HG03457 (cell line): ENCODE data around the gene MOCOS.

Experiments used
- ATAC-seq: cut with Tn5 transposase; IDR thresholded peaks from one replicate; pipeline ENCODE4 v1.9.1; 2021; ENCODE audit warnings: moderate number of reproducible peaks; ENCODE audit not compliant: unreplicated experiment

MOCOS gene

DNA sequence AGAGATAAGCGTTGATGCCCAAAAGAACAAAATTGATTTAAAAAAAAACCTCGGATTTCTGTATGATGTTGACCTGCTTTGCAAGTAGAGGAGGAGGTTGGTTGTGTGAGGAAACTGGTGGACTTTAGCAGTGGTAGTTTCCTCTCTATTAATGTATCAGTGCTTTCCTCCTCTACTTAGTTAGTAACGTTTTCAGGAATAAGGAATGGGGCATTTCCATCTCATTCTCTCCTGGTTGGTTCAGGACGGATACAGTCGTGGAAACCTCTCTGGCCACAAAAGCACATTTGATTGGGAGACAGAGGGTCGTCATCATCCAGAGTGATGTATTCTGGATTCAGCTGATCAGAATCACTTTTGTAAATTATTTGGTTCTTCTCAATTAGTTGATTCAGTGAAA is 111.7 kb downstream of the MOCOS start:
- no peak for ATAC-seq

DNA sequence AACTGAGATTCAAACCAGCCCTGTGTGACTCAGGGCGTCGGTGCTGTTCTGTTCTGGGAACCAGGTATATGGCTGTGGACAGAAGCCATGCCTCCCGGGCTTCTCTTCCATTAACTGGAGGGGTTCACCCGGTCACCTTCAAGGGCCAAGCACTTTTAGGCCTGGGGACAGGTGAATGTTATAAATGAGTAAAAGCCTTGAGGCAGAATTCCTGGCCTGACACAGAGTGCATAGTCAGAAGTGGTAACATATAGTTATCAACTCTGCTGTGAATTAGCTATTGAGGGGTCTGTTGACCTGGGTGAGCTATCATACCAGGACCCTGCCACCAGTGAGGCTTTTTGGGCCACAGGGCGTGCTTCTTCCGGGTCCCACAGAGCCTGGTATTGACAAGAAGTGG is 112.9 kb downstream of the MOCOS start:
- ATAC-seq, result no peak

DNA sequence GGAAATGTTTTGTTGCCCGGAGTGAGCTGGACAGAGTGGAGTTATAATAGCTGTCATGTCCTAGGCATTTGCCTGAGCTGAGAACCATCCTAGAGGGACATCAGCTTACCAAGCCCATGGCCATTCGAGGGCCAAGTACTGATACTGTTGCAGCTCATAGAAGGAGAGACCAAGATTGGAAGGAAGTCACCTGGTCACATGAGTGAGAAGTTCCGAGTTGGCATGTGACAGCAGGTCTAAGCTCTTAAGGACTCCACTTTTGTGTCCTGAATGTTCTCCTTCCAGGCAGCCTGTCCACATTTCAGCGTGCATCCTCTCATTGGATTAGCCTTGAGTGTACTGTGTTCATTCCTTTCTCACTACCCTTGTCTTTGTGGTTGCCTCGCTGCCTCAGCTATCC is 114.6 kb downstream of the MOCOS start:
- no peak for ATAC-seq

DNA sequence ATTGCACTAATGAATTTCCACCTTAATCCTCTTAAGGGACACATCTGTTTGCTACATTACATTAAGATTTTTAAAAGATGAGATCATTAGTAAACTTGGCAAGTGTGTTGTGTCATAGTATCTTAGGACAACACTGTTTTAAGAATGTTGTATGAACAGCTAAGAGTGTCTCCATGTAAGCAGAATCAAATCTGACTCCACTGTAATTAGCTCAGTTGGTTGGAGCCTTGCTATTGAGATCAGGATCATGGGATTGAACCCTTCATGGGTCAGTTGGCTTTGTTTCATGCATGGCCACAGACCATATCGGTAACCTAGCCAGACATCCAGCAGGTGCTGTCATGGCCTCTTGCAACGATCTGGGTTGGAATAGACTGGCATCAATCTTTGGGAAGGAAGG is 115.4 kb downstream of the MOCOS start:
- no peak for ATAC-seq

DNA sequence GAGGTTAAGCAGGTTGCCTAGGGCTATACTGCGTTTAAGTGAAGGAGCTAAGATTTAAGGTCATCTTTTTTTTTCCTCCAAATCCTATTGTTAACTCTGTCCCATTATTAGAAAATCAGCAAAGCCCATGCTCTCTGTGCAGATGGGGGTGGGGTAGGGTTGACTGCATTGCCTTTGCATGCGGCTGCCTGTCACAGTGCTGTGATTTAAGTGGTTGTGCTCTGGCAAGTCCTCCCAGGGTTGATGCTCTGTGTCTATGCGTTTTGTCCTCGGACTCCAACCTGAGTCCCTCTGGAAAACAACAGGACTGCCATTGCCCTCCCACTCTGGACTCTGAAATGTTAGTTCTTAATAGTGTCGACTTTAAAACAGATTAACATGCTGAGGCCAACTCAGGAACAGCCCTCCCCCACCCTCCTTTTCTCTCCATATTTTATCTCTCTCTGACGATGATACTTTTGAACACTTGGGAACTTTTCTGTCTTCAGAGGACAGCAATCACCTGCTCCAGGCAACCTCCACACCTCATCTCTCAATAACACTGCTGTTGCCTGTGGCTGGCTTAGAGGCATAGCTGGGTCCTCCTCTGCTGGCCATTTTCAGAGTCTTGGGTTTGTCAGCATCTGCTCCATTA is 116.0 kb downstream of the MOCOS start:
- ATAC-seq, result no peak

DNA sequence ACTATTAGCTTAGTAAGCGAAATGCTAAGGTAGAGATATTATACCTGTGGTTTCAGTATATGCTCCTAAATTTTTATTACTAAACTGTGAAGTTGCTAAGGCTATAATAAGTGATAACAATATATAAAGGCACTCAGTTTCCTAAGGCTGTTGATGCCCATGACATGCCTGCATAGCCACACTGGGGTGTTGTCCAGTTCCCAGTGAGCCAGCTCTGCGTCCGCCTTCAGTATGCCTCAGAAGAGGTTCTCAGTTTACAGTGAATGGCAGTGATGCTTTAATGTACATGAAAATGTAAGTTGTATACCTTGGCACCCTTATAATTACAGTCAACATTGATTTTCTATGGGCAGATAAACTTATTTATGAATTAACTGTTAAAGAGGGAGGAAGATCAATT is 117.4 kb downstream of the MOCOS start:
- no peak for ATAC-seq

DNA sequence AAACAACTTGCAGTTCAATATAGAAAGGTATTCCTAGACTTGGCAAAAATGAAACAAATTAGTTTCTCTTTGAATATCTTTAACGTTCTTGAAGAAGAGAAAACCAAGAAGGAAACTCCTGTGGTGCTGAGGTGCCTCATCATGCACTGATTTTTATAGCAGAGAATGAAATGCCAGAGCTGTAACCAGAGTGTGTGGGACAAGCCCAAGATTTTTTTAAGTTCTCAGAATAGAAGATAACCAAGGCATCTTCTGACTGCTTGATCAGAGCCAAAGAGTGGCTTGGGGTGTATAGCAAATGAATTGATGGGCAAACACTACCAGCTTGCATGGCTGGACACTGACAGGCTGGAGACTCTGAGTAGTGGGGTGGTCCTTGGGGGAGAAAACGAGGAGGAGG is 118.1 kb downstream of the MOCOS start:
- ATAC-seq, result no peak

DNA sequence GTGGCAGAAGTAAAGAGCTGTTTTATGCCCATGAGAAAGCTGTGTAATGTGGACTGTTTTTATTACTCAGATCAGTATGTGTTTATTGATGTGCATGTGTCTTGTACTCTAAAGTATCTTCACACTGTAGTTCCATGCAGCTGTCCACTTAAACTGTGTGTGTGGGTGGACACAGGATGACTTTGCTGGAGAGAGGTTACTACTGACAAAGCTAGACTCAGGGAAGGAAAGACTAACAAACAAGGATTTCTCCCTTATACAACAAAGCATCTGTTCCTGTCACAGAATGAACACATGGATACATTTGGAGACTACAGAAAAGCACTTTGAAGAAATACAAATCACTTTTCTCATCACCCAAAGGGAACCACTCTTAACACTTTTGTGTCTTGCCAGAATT is 120.2 kb downstream of the MOCOS start:
- ATAC-seq, result no peak

DNA sequence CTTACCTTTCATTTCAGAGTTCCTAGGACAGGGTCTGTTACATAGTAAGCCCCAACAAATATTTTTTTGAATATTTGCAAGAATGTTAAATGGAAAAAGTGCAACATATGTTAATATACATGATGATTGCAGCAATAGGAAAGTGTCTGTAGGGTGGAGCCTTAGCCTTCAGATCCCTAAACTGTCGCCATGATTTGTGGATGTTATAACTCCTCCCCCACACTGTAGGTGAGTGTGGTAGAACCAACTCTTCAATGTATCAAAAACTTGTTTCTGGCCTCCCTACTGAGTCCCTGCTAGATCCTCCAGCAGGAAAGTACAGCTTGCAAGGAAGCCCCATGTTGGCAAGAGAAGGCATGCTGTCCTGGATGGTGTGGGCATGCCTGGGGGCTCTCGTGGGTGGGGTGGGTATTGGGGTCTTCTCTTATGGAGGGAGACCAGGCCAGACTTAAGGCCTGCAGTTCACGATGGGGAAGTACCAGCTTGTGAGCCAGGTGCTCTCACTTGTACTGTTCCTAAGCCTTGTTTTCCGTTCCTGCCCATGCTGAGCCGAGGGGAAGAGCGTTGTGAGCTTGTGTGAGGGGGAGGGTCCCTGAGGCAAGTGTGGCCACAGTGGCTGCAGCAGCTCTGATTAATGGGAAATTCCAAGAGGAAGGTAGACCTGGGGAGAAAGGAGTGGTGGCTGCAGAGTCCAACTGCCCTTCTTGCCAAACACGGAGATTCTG is 121.6 kb downstream of the MOCOS start:
- ATAC-seq, result no peak

DNA sequence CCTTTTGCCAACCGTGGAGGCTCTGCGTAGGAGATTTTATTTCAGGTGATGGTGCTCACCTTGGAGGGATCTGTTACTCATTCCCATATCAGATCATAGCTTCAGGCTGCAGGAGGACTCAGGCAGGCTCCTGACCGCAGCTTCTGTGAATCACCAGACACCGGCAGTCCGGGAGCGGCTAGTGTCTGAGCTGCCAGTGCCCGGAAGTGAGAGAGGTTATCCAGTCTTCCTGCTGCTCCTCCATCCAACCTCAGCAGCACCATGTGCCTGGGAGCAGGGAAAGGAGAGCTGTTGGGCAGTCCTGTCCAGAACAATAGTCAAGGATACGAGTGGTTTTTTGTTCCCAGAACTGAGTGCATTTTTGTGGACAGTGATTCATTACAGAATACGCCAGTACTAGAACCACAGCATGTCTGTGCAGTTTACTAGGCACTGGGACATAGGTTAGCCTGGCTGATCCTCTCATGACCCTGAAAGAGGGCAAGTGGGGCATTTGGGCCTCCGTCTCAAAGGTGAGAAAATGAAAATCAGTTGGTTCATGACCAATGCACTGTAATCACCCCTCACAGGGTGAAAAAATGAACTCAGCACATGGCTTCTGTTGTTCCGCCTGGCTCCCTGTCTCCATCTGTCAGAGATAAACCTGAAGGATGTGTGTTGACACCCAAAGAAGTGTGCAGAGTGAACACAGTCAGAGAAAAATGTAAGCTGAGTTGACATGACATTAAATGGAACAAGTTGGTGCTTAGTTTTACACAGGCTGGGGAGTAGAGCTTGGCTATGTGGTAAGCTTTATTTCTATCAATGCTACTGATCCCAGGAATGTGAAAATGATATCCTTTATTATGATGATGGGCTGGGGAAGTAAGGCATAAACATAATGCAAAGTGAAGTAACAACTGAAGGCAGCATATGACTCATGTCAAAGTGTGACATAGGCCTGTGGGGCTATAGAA is 122.4 kb downstream of the MOCOS start:
- no peak for ATAC-seq

DNA sequence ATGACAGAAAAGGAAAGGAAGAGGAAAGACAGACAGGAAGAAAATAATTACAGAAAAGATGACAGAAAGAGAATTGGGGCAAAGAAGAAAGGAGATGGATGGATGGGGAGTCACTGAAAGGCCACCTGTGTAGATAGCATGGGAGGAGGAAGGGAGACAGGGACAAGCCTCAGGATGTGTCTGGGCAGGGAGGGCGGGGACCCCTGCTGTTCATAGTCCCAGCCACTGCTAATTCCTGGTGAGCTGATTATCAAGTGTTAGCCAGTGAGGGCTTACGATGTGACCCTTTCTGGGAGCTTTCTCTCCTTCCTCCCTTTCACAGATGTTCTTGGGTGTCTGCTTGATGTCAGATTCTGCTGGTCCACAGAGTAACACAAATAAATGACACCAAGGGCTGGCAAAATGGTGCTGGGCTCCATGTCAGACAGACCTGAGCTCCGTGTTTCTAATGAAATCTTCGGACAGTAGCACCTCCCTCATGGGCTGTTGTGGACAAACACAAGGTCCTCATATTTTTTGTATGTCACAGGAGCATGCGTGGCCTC is 123.8 kb downstream of the MOCOS start:
- ATAC-seq, result no peak

DNA sequence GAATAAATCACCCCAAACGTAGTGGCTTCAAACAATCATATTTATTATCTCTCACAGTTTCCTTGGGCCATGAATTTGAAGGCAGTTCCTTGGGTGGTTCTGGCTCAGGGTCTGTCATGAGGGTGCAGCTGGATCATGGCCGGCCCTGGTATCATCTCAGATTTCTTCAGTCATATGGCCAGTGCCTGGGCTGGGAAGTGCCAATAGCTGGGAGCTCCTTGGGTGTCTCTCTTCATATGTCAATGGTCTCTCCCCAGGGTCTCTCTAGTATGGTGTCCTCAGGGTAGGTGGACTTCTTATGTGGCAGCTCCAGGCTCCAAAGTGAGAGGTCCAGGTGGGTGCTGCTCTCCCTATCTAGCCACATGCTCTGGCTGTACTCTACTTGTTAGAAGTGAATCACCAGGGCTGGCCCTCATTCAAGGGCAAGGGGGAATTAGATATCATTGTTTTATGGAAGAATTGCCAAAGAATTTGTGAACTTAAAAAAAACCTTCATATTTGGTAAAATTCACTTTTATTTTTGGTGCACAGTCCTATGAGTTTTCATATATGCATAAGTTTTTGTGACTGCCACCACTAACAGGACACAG is 125.6 kb downstream of the MOCOS start:
- ATAC-seq, result no peak

DNA sequence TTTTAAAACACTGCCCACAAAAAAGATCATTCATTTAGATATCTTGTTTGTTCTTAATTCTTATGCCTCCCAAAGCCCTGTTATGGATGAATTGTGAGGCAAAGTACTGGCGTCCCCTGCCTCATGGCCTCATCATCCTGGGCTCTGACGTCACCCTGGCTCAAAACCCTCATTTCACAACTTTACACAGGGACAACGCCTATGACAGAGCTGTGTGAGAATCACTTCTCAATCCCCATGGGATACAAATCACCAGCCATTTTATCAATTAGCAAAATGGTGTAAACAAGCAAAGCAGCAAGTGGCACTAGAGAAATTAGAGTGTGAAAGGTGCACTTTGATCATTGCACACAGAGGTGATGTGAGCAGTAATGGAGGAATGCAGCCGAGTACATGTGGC is 126.8 kb downstream of the MOCOS start:
- ATAC-seq, result no peak

DNA sequence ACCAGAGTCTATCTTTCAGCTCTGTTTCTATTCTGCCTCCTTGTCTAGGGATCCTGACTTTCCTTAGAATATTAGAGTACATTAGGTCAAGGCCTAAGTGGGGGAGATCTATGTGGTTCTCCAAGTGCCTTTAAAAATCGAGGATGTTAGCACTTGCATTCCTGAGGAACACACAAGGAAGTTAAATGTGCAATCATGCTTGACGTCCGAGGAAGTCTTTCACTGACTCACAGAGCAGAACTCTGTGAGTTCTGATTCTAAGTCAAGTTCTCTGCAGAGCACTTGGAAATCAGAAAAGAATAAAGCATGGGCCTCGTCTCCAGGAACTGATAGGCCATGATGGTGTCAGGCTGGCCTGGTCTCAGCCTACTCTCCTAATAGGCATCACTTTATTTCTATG is 127.5 kb downstream of the MOCOS start:
- no peak for ATAC-seq

DNA sequence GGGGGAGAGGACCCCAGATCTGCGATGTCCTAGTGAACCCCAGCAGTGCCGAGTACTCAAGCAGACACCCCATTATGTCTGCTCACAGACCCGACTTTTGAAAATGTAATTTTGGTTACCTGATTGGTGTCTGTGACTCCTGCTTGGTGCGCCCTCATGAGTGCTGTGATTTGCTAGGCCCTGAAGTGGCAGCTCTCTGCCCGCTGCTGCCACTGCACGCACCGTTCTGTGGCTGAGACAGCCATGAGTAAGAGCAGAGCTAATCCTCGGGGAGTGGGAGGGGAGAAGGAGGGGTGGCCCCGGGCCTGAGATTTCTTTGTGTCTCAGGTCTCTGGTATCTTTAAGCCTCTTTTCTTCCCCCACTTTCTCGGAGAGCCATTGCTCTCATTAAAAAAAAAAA is 128.4 kb downstream of the MOCOS start:
- ATAC-seq, result no peak

DNA sequence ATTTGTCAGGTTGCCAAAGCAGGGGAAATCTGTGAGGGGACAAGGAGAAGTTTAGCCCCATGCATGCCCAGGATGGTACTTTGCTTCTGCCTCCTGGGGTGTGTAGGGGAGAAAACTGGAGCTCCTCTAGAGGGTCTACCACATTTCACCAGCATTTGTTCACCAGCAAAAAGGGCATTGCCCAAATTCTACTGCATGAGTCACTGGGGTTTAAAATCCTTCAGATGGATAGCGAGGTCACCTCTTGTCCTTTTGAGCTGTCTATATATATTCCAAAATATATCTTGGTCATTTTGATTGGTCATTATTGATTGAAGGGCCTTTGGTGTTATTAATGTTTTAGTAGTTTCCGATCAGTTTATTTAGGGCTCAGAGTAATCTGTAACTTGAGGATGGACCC is 128.9 kb downstream of the MOCOS start:
- ATAC-seq, result no peak
